Endothelial cell of umbilical vein (primary cell): ENCODE measurements around the gene MORC2.

Source experiments
- JUN ChIP-seq: IDR thresholded peaks from 2 replicates; pipeline ENCODE4 v1.6.1; 2011; ENCODE audit warnings: borderline replicate concordance, low read depth; ENCODE audit not compliant: insufficient read length, insufficient read depth
- TF ChIP-seq, protein P1 (sequence below), 2 donors: IDR thresholded peaks; 1 replicate in 1 of 2; 2 replicates in 1 of 2; pipeline ENCODE4 v1.5.1; 2011; ENCODE audit warnings: low read length in 2 of 2, mild to moderate bottlenecking in 2 of 2, moderate library complexity in 2 of 2, control low read depth in 1 of 2, inconsistent platforms in 1 of 2, low read depth in 1 of 2; ENCODE audit not compliant: insufficient read depth in 1 of 2; ENCODE audit errors: extremely low read depth in 1 of 2

DNA sequence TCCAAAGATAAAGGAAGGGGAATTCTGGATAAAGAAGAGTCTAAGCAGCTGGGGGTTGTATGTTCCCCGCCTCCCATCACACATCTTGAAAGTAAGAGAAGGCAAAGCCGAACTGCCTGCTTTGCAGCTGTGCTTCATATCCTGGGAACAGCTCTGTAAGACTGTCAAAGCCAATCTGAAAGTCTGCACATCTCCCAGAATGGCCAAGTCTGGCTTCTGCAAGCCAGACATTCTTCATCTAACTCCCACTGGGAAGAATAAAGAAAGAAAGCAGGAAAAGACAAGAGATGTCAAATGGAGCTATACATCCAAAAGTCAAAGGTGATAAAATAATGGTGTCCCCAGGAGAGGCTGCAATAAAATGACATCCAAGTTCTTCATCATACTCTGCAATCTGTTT lies 15.4 kb downstream of the MORC2 start:
- TF ChIP-seq, protein P1, sequence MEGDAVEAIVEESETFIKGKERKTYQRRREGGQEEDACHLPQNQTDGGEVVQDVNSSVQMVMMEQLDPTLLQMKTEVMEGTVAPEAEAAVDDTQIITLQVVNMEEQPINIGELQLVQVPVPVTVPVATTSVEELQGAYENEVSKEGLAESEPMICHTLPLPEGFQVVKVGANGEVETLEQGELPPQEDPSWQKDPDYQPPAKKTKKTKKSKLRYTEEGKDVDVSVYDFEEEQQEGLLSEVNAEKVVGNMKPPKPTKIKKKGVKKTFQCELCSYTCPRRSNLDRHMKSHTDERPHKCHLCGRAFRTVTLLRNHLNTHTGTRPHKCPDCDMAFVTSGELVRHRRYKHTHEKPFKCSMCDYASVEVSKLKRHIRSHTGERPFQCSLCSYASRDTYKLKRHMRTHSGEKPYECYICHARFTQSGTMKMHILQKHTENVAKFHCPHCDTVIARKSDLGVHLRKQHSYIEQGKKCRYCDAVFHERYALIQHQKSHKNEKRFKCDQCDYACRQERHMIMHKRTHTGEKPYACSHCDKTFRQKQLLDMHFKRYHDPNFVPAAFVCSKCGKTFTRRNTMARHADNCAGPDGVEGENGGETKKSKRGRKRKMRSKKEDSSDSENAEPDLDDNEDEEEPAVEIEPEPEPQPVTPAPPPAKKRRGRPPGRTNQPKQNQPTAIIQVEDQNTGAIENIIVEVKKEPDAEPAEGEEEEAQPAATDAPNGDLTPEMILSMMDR (IDR thresholded peaks at IDR 0.05; ENCODE audit: extremely low read depth in 1 of 2, insufficient read depth in 1 of 2, low read depth in 1 of 2, low read length in 2 of 2), result no peak
- TF ChIP-seq JUN, result no peak
